HG02623 (cell line): ENCODE measurements around the gene FBXO15.
A peak's percentile ranks its signal among the peaks of the same experiment; 100 is the strongest.

Source experiments
- ATAC-seq: cut with Tn5 transposase; IDR thresholded peaks from one replicate; pipeline ENCODE4 v1.9.1; 2021; ENCODE audit warnings: moderate library complexity; ENCODE audit not compliant: unreplicated experiment

Gene FBXO15

DNA sequence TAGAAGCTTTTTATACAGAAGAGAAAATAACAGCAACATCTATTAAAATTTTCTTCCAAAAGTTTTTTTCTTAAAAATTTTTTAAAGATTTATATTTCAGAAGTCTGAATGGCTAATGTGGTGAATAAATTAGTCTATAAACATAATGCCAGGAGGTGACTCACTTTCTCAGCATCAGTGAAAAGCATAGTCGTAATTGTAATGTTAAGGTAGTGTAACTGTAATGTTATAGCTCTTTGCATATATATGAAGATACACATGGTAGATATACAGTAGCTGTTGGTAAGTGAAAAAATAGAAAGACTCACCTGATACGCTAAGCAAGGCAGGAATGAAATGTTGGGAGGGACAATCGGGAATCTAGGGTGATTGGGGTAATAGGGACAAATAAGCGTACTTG is 6.2 kb upstream of the FBXO15 start:
- ATAC-seq = no peak

DNA sequence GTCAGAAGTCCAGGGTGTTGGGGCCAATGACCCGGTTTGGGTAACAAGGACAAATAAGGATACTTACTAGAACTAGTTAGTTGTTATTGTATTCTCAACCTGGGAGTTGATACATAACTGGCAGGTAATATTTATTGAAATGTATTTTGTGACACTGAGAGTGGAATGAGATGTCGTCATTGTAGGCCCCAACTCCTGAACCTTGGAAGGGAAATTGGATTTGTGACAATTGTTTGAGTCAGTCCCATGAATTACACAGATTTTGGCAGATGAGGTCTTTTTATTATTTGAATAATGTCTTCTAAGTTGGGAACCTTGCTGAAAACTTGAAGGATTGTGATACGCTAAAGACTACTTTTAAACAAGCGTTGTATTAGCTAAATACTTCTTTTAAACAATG is 5.7 kb upstream of the FBXO15 start:
- ATAC-seq = no peak

DNA sequence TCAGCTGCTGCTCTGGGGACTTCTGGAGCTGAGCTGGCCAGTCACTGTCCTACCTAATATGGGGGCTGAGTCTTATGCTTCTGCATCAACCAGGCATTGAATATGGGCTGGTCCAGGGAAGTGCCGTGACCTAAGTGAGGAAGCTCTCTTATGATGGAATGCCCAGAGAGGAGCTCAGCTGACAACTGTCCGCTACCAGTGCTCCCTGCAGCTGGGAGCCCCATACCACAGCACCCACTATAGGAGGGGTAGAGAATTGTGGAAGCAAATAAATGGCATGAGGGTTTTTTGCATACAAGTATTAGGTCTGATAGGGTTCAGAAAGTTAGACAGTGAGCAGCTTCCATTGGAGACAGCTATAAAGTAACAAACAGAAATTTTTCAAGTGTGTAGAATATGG is 5.2 kb upstream of the FBXO15 start:
- no peak for ATAC-seq

DNA sequence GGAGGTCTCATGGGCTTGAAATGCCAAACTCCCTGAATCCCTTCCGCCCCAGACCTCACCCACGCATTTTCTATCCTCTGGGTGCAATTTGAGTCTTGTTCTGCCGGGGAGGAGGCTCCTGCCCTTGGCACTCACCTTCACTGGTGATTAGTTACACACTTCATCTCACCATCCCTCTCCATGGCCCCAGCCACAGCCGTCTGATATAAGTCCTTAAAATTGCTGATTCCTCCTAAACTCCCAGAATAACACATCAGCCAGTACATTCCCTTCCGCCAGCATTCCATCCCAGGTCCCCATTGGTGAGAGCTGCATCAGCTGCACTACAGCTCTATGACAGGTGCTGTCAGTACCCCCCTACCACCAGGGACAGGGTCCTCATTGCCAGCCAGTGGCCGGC is 4.6 kb upstream of the FBXO15 start:
- ATAC-seq = no peak

DNA sequence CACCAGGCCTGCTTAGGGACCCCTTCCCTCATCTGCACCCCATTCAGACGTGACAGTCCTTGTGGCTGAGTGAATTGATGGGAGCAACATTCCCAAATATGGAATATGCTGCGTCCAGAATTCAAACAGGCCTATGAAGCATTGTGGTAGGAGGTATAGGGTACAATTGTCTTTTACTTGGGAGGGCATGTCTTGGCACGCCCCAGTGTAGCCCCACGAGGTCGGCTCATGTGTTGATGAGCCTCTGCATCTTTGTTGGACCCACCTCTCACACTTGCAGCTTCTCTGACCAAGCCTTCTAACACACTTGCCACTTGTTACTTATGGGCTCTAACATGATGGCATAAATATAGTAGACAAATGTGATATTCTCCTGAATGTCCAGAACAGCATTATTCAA is 2.2 kb upstream of the FBXO15 start:
- no peak for ATAC-seq

DNA sequence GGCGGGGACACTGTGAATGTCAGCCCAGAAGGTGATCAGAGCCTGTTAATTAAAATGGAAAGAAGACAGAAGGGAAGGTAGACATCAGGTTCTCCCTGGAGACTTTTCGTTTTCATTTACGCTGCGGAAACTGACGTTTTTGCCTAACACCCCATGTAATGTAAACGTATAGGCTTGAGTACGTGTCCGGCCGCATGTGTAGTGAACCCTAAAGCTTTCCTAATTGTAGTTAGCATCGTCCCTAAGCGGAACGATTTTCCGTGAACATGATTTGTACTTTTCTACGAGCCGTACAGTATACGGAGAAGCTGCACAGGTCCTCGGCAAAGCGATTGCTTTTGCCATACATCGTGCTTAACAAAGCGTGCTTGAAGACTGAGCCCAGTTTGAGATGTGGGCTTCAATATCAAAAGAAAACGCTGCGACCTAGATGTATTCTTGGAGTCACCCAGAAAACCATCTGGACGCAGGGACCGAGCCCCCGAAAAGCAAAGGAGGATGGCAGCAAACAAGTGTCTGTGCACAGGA is 973 bp upstream of the FBXO15 start:
- ATAC-seq = peak; percentile 7

DNA sequence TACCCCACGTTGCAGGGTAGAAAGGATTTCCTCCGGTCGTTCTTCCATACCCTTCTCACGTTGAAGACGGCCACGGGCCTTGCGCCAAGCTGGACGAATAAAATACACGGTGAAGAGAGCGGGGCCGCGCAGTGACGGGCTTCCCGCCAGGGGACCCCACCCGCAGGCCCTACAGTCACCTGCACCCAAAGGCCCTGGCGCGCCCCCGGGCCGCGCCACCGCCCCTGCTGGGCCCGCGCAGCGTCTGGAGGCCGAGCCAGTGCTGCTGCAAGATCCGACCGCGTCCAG is 199 bp downstream of the FBXO15 start:
- no peak for ATAC-seq

DNA sequence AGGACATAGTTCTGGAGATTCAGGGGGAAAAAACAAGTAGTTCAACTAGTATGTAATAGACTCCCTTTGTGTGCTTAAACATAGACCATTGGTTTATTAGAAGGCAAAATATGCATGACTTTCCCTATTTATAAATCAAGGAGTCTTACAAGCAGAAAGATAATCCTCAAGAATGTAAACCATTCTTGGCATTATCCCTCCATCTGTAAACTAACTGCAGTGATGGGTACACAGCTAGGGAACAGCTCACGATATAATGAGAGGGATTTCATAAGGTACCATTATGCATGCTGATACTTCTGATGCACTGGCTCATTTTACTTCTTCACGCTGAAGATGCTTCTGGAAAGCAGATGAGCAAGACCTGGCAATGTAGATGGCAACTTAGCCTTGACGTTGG is 878 bp downstream of the FBXO15 start:
- ATAC-seq = no peak

DNA sequence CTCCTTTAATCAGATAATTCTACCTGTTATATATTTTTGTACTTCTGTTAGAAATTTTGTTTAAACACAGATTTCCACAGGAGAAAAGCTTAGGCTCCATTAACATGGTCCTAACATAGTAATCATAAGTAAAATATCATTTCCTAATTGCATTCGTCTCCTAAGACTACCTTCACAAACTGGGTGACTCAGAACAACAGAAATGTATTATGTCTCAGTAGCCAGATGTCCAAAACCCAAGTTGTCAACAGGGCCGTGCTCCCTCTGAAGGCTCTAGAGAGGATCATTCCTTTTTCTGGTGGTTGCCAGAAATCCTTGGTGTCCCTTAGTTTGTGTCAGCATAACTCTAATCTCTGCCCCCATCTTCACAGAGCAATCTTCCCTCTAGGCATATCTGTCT is 5.4 kb downstream of the FBXO15 start:
- no peak for ATAC-seq

DNA sequence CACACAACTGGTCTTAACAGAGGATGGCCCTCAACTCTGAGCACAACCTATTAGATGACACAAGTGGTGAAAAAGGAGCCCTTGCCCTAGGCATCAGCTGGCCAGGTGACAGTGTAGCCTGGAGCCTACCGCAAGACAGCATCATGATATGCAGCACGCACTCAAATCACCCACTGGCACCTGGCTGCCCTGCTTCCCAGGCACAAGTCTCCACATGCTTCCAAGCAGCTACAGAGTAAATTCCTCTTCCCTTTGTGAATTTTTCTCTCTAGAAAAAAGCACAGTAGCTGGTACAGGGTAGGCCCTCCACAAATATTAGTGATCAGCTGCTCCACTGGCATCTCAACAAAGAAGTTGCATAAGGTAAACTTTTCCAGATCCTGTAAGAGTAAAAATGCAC is 6.0 kb downstream of the FBXO15 start:
- no peak for ATAC-seq

DNA sequence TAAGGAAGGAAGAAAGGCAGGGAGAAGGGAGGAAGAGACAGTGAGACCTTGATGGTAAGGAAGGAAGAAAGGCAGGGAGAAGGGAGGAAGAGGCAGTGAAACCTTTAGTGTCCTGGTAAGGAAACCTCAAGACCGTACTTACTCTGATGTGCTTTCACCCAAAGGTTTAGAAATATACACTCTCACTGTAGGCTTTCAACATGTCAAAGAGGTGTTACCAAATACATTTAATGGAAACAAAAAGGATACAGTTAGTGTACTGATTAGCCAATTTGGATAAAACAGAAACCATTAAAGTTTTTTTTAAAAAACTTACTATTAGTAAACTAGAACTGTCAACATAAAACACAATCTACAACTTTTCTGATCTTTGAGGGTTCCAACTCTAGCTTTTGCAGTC is 7.1 kb downstream of the FBXO15 start:
- no peak for ATAC-seq

DNA sequence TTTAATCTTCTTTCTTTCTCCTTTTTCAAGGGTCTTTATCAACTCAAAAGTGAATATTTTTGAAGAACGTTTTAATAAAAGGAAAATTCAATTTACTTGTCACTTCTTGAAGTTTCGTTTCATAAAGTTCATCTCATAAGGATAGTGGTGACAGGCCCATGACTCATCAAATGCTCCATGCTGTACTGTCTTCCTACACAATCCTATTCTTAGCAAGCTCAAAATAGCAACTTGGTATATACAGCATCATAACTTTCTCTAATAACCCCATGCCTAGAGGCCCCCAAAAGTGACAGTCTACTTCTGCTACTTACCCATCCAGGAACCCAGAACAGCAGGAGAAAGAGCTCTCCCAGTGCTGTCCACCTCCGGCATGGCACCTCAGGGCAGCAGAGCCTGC is 7.7 kb downstream of the FBXO15 start:
- ATAC-seq = peak; percentile 64

DNA sequence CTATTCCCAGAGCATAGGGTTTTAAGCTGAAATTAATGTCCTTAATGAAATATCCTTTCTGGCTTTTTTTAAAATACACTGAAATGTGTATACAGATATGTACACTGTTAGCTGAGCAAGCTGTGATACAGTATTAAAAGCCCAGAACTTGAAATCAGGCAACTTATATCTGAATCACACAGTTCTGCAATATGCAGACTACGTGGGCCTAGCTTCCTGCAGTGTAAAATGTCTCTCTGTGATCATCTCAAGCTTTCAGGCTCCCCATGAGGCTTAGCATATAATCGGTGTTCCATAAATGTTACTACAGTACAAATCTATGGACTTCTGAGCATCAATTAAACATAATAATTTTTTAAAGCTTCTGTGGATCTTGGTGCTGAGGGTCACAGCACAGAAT is 8.2 kb downstream of the FBXO15 start:
- ATAC-seq = no peak

DNA sequence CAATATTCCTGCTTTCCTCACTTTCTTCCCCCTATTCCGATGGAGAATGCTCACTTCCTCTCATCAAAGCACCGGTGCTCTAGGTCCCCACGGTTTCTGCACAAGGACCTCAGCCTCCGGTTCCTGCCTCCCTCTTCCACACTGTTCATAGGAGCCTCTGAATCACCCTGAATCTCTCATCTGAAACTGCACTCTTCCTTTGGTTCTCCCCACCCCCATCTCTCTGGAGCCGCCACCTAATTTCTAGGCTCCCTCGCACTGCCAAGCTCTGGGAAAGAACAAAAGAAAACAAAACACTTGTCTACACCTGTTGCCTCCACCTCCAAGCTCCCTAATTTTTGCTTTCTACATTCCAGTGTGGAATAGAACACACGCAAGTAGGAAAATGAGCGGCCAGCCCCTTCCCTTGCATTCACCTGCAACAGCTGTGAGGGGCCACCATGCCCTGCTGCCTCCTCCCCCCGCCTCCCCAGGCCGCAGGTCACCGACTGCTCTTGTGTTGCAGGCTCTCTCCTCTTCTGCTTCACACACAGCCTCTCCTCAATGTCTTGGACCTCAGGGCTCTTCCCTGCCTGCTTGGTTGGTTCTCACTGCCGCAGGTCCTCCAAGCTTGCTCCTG is 9.6 kb downstream of the FBXO15 start:
- ATAC-seq = no peak

DNA sequence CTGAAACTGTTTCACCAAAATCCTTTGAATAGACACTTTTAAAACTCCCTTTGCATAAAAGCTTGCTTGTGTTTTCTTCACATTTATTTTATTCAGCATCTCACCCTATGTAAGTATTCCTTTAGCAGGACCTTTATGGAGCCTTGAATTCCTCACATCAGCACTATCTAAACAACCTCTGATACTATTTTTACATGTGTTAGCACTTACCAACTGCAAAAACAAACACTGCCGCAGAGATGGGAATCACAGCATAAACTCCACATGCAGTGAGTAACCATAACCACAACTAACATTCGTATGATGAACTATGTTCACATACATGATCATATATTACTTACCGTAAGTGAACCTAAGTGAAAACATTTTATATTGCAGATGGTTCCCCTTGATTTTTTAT is 15.4 kb downstream of the FBXO15 start:
- no peak for ATAC-seq

DNA sequence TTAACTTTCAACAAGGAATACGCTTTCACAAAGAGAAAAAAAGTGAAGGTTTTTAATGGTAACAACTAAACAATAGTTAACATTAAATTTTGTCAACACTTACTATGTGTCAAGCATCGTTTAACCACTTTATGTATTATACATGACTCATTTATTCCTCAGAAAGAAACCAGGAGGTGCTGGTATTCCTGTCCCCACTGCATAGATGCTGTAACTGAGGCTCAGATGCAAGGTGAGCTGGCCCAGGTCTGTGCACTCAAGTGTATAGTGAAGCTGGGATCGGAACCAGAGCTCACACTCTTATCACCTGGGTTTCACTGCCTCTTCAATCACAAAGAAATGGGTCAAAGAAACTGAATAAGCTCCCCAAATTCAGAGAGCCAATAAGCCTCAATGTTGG is 16.5 kb downstream of the FBXO15 start:
- ATAC-seq = no peak

DNA sequence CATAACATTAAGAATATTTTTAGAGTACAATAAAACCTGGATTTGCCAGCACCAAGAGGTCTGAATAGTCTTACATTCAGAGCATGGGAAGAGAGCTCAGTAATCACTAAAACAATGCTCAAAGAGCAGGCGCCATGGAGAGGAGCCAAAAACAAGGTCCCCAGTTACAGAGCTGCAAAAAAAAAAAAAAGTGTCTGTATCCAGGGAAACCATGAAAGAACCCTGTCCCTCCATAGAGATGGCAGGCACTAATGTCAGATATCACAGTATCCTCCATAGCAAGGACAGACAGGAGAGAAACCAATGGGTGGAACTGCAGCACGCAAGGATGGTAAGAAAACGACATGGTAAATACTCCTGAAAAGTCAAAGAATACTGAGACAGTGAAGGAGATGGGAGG is 19.5 kb downstream of the FBXO15 start:
- ATAC-seq = no peak

DNA sequence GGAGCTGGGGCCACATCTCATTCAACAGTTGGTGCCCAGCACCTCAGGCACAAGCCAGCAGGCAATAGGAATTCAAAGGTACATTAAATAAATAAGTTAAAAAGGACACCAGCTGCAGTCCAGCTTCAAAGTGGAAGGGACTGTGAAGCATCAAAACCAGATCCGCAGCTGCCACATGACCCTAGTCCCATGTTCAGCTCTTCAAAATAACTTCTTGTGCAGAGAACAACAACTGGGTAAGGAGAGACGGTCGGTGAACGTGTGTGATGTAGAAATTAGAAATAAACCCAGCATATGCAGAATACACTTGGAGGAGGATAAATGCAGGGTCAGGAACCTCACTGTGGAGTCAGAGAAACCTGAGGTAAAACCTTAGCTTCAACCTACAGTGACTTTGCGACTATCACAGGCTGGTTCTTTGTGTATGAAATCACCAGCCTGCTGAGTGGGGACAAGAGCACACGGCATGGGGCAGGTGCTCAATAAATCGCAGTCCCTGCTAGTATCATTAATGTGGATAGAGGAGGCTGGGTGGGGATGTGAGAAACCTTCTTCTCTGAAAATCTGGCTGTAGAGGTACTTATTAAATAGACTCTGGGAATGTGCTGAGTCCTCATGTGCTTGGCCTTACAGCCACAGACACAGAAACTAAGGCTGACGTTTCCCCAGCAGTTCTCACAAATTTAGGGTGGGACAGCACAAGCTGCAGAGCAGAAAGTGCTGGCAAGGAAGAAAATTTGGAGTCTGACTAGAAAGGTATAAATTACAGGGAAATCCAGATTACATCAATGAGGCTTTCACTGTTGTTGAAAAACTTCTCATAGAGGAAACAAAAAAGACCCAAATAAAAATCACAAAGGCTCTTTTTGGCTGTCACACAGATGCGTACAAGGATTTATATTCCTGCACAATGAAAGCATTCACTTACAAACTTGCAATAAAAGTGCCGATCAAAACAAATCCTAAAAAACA is 20.7 kb downstream of the FBXO15 start:
- ATAC-seq = no peak

DNA sequence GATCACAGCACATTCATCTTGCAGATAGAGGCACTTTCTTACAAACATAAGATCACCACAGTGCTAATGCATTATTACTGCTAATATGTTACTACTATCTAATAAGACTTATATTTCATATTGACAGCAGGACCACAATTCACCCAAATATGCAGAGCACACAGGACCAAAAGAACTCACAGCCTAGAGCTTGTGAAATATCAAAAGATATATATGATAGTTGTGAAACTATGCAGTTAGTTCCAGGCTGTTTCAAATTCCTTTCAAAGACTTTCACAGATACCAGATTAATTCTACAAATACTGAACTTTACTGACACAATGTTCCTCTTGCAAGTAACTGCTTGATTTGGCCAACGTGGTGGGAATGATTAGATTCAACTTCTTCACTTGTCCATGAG is 23.0 kb downstream of the FBXO15 start:
- no peak for ATAC-seq

DNA sequence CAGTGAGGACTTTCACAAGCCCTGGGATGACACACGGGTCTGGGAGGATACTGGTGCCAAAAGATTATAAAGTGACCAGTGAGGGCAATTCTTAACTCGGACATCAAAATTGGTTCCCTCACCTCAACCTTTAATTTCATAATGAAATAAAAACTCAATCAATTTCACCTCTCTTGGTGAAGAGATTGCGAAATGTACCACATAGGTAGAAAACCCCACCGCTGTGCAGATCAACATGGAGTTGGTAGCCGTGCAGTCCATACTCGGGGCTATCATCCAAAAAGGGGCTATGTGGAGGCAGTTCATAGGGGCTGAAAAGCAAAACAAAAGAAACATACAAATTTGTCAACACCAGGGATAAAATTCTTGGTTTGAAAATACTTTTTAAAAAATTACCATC is 24.4 kb downstream of the FBXO15 start:
- no peak for ATAC-seq

DNA sequence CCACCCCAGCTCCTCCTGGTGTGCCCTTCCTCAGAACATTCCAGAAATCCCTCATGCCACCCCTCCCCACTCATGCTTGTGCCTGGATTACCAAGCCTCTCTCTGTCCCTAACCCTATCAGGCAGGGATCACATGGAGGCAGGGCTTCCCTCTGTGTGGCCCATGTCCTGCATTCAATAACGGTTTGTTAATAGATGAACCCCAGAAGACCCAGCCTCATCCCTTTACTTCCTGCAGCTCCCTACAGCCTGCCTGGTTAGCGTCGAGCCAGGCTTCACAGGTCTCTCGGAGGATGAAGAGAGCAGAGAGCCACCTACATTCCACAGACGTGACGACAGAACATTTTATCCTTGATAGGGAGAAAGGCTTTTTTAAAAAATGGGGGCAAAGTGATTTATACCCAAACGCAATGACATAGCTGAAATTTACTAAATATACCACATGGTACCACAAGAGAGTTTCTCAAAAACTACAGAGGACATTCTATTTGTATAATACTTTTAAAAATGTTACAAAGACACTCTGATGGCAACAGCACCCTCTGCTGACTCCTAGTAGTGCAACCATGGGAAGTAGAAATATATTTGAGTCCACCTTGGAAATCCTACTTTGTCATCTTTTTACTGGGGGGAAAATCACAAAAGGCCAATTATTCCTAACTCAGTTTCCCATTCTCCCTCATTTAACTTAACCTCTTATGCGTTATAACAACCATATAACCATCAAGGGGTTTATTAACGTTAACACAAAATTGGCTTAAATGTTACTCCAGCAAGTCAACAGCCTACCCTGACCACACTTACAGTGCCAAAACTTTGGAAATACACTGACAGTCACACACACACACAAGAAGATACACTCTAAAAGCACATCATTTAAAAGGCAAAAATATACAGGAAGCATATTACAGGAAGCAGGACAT is 30.7 kb downstream of the FBXO15 start:
- ATAC-seq = no peak
